C1 segment of cervical spinal cord (tissue), 14 donors: ENCODE measurements around the gene MBD6.
A peak's percentile ranks its signal among the peaks of the same experiment; 100 is the strongest.
"Not testable (repeated sequence)": the region's sequence is repeated elsewhere in the genome, so short reads cannot be mapped to it uniquely, and the experiment has no call there.

Experiments used
- DNase-seq, 14 donors: peaks; one replicate each; lab custom pipeline; 2025; lab: John Stamatoyannopoulos, UW

The MBD6 gene

DNA sequence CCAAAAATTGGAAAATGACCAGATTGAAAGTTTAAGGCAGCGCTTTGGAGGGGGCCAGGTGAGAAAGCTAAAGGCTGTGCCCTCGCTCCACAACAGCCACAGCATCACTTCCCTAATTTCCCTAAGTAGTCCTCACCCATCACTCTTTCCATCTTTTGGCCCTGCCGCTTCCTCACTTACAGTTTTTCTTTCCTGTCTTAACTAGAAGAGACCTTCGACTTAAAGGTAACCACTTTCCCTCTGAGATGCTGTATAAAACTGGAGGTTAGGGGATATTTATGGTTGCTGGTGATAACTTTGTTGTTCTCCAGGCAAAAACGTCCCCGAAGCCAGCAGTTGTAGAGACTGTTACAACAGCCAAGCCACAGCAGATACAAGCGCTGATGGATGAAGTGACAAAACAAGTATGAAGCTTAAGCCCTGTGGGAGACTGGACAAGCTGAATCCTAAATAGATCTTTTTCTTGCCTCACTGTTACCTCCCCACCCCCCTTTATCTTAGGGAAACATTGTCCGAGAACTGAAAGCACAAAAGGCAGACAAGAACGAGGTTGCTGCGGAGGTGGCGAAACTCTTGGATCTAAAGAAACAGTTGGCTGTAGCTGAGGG, 6.6 kb upstream of the MBD6 start:
- DNase-seq, result no peak

- no peak for DNase-seq
Measured at GRCh38 chr12:57516617-57517153, 5.9 kb upstream of the MBD6 start.

DNA sequence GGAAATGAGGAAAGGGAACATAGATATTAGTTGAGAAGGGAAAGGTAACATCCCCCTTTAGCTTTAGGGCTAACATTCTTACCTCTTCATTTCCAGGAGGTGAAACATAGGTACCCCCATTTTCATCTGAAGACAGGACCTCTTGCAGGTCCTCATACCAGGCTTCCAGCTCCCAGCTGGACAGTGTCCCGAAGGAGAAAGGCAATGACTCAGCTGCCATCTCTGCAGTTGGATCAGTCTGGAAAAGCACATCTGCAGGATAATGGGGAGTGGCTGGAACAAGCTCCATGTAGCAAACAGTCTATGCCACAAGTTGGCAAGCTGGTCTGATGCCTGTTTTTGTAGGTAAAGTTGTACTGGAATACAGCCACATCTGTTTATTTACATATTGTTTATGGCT, 5.4 kb upstream of the MBD6 start:
- DNase-seq, result no peak

- not testable (repeated sequence) for DNase-seq
Measured at GRCh38 chr12:57517718-57518117, 4.9 kb upstream of the MBD6 start.

- DNase-seq, result peak in 1 of 14 donors; percentile 31
Measured at GRCh38 chr12:57518176-57518919, 4.3 kb upstream of the MBD6 start.

DNA sequence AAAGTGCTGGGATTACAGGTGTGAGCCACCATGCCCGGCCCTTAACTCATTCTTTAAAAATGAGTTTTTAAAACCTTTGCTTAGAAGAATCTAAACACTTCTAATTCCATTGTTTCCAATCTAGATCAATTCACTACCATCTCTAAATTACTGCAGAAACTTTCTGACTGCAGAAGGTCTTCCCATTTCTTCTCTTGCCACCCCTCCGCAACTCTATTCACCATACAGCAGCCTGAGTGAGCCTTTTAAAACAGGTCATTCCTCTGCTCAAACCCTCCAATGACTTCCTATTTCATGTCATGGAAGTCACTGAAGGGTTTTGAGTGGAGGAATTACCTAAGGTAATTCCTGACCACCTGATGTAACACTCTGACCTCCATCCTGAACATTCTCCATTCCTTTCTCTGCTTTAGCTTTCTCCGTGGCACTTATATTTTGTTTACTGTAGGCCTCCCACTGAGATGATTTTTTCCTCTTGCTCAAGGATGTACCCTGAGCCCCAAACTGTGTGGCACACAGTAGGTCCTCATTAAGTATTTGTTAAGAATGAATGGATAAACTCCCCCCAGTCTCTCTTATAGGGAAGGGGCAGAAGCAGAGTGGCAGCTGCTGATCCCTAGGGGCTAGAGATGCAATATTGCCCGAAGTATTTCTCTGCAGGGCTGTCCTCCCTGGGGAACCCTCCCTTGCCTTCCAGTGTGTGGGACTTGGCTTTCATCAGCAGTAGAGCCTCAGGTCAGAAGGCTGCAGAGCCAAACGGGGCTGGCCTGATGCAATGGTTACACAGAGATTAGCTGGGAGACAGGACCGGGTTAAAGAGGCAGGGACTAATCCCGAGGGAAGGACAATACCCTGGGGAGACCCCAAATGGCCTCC, 3.5 kb upstream of the MBD6 start:
- DNase-seq, result no peak

GRCh38 chr12:57519796-57520052, 2.9 kb upstream of the MBD6 start:
- peak in 2 of 14 donors; percentile 72 to 77 for DNase-seq

GRCh38 chr12:57520053-57520818, 2.4 kb upstream of the MBD6 start, which contains the start of gene DDIT3:
Gene DDIT3 (minus strand): TSS chr12:57520514. CDS start chr12:57517406, 3,108 bp downstream.
- DNase-seq, result peak; percentile 94 to 100 (median 98)

DNA sequence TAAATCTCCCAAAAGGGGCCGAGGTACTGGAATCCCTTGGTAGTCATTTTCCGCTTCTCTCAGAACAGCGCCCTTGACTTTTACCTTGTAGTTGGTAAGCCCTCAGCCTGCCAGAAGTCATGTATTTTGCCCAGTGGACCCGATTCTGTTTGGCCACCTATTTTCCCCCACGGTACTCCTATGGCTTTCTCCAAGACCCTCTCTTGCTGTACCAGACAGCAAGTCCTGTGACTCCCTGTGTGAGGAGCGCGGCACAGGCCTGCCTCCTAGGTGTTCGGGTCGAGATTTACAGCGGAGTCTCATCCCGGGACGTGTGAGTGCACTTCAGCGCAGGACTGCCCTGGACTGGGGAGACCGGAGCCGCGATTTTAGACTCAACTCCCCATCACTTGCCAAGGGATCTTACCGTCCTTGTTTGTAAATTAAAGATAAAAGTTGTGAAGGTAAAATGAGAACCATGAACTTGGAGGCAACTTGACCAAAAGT, 1.1 kb upstream of the MBD6 start:
- peak in 11 of 14 donors; percentile 42 to 77 (median 61) for DNase-seq

- peak in 8 of 14 donors; percentile 31 to 77 (median 67) for DNase-seq
Measured at GRCh38 chr12:57522887-57523705, 472 bp downstream of the MBD6 start.

DNA sequence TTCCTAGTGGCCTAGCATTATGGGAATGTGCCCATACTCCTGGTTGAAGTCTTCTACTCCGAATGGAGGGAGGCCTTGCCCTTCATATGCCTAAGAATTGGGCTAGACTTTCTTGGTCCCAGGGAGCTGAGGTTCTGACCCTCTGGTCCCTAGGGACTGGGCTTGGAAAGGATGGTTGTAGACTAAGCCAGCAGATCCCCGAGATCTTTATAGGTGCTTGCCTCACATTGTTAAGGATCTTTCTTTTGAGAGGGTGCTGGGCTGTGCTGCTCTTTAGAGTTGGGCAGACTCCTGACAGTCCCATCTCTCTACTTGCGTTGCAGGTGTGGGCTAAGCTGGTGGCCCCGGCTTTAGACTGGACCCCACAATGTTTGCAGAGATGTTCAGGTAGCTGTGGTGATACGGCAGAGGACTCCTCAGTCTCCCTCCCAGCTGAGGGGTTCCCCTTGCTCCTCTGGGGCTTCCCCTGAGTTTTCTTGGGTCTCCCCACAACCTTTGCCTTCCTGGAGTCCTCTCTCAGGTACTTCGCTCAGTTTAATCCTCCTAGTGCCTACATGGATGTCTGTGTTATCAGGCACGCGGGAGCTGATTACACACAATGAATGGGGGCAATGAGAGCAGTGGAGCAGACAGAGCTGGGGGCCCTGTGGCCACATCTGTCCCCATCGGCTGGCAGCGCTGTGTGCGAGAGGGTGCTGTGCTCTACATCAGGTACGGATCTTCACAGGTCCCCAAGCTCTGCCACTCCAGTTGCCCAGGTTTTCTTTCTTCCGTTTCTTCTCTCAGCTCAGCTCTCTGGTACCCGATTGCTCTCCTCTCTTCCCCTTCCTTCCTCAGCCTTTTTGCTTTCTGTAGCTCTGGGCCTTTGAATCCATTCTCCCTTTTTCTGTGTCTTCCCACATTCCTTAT, 1.3 kb downstream of the MBD6 start:
- DNase-seq, result no peak

DNA sequence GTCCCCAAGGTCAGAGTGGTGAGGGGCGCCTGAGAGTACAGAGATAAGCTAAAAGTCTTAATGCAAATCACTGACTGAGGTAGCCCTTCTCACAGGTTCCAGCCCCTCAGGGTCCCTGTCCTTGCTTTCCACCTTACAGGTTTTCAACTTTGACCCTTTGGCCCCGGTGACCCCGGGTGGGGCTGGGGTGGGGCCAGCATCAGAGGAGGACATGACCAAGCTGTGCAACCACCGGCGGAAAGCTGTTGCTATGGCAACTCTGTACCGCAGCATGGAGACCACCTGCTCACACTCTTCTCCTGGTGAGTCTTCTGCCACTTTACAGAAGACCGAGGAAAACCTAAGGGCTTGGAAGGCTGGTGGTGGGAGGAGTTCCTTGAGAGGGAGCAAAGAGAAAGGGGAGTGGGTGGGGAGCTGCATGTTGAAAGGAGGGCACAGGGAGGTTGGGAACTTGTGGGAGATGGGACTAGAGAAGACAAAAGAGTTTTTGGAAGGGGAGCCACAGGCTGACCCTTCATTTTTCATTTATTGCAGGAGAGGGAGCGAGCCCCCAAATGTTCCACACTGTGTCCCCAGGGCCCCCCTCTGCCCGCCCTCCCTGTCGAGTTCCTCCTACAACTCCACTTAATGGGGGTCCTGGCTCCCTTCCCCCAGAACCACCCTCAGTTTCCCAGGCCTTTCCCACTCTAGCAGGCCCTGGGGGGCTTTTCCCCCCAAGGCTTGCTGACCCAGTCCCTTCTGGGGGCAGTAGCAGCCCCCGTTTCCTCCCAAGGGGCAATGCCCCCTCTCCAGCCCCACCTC, 2.4 kb downstream of the MBD6 start:
- DNase-seq, result no peak

GRCh38 chr12:57525615-57526383, 3.2 kb downstream of the MBD6 start:
- no peak for DNase-seq

DNA sequence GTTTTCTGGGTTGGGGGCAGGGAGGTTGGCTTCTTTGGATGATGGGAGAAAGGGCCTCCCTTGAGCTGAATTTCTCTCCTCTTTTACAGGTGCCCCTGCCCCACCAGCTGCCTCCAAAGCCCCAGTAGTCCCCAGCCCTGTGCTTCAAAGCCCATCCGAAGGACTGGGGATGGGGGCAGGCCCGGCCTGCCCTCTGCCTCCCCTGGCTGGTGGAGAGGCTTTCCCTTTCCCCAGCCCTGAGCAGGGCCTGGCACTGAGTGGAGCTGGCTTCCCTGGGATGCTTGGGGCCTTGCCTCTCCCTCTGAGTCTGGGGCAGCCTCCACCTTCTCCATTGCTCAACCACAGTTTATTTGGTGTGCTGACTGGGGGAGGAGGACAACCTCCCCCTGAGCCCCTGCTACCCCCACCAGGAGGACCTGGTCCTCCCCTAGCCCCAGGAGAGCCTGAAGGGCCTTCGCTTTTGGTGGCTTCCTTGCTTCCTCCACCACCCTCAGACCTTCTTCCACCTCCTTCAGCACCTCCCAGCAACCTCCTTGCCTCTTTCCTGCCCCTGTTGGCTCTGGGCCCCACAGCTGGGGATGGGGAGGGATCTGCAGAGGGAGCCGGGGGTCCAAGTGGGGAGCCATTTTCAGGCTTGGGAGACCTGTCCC, 4.0 kb downstream of the MBD6 start:
- DNase-seq, result no peak

DNA sequence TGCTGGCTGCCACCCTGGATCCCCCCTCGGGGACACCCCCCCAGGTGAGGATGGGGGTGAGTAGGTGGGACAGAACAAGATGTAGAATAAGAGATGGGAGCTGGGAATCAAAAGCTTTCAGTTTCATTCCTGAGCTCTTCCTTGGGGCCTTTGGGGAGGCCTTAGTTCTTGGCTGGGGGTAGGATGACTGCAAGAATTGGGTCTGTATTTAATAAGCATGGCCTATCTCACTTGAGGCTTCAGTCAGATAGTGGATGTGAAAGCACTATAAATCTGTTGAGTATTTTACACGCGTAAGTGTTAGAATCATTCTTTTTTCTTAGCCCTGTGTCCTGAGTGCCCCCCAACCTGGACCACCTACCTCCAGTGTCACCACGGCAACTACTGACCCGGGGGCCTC, 4.6 kb downstream of the MBD6 start:
- DNase-seq, result no peak

GRCh38 chr12:57528176-57528575, 5.6 kb downstream of the MBD6 start:
- DNase-seq, result no peak
